ENCODE results near the gene AGBL1.

Gene AGBL1

GRCh38 chr15:86611417-86612040, 531.9 kb downstream of the AGBL1 start:
- DNase-seq: peak; percentile 12

GRCh38 chr15:86615411-86615810, 535.7 kb downstream of the AGBL1 start:
- no peak for DNase-seq

GRCh38 chr15:86615816-86616215, 536.1 kb downstream of the AGBL1 start:
- DNase-seq: no peak

GRCh38 chr15:86616771-86617170, 537.1 kb downstream of the AGBL1 start:
- DNase-seq: no peak

- no peak for DNase-seq
Measured at GRCh38 chr15:86620157-86620556, 540.5 kb downstream of the AGBL1 start.

GRCh38 chr15:86620641-86621349, 541.1 kb downstream of the AGBL1 start:
- DNase-seq: no peak

- no peak for DNase-seq
Measured at GRCh38 chr15:86623236-86623635, 543.6 kb downstream of the AGBL1 start.

- DNase-seq: peak; percentile 70
Measured at GRCh38 chr15:86624261-86625036, 544.8 kb downstream of the AGBL1 start.

- DNase-seq: no peak
Measured at GRCh38 chr15:86629409-86630356, 550.0 kb downstream of the AGBL1 start.

GRCh38 chr15:86630946-86631345, 551.3 kb downstream of the AGBL1 start:
- no peak for DNase-seq

GRCh38 chr15:86634146-86634545, 554.5 kb downstream of the AGBL1 start:
- no peak for DNase-seq

- no peak for DNase-seq
Measured at GRCh38 chr15:86634992-86635638, 555.4 kb downstream of the AGBL1 start.

- DNase-seq: no peak
Measured at GRCh38 chr15:86644339-86644738, 564.7 kb downstream of the AGBL1 start.

GRCh38 chr15:86645925-86646500, 566.3 kb downstream of the AGBL1 start:
- DNase-seq: peak; percentile 73

- no peak for DNase-seq
Measured at GRCh38 chr15:86647810-86648440, 568.3 kb downstream of the AGBL1 start.

- no peak for DNase-seq
Measured at GRCh38 chr15:86649277-86649676, 569.6 kb downstream of the AGBL1 start.

- DNase-seq: no peak
Measured at GRCh38 chr15:86650094-86650493, 570.4 kb downstream of the AGBL1 start.

- no peak for DNase-seq
Measured at GRCh38 chr15:86653344-86654197, 573.9 kb downstream of the AGBL1 start.

- no peak for DNase-seq
Measured at GRCh38 chr15:86654501-86654900, 574.8 kb downstream of the AGBL1 start.

- DNase-seq: no peak
Measured at GRCh38 chr15:86657305-86657704, 577.6 kb downstream of the AGBL1 start.
